PC-3 (cell line): ENCODE data around the gene SNUPN. TPM values are rescaled to one million over a fixed set of nuclear protein-coding genes. Genes with fewer than 3 reads are reported as not detected.

Experiments
- ATAC-seq: fragments of 200-7000 bp; cut with Tn5 transposase; 2 replicates; pipeline ENCODE4 v1.9.1; 2020; ENCODE audit warnings: mild to moderate bottlenecking, moderate library complexity
- BruUV-seq: library from RNA; stranded (reverse); fragments of 400-500 nt; replicated peaks from 2 replicates; lab custom pipeline; 2021; lab: Mats Ljungman, UMichigan
- CTCF ChIA-PET: fragments of 300-600 bp; sonication (Branson Sonifier 250); formaldehyde crosslinking; loops from one replicate; lab custom pipeline; 2022; ENCODE audit warnings: antibody characterized with exemption; lab: Charles Lee
- POLR2A ChIA-PET: fragments of 300-600 bp; sonication (Branson Sonifier 250); formaldehyde crosslinking; loops from one replicate; lab custom pipeline; 2022; ENCODE audit warnings: antibody characterized with exemption; ENCODE audit not compliant: unreplicated experiment; lab: Charles Lee
- DNase-seq: peaks from one replicate; pipeline ENCODE4 v3.0.0-alpha.2; 2015
- H2AFZ ChIP-seq: fragments of 300-600 bp; sonication (generic); 2 replicates; pipeline ENCODE4 v1.6.0; 2016; ENCODE audit warnings: antibody characterized with exemption, low read length
- H3F3A ChIP-seq: fragments of 300-600 bp; sonication (generic); one replicate; pipeline ENCODE4 v1.6.0; 2017; ENCODE audit warnings: antibody characterized with exemption, low read length, control low read depth, mild to moderate bottlenecking; ENCODE audit not compliant: unreplicated experiment
- H3K27ac ChIP-seq: fragments of 300-600 bp; sonication (generic); 2 replicates; pipeline ENCODE4 v1.5.1; 2016; ENCODE audit warnings: mild to moderate bottlenecking, low read length
- H3K27me3 ChIP-seq: fragments of 300-600 bp; sonication (generic); 2 replicates; pipeline ENCODE4 v1.6.1; 2016; ENCODE audit warnings: low read length, mixed read lengths
- H3K36me3 ChIP-seq: fragments of 300-600 bp; sonication (generic); 2 replicates; pipeline ENCODE4 v1.6.1; 2016; ENCODE audit warnings: low read depth, mixed run types, low read length, mixed read lengths
- H3K4me1 ChIP-seq: fragments of 300-600 bp; sonication (generic); 2 replicates; pipeline ENCODE4 v1.5.1; 2016; ENCODE audit warnings: low read length; ENCODE audit not compliant: insufficient read depth
- H3K4me2 ChIP-seq: fragments of 300-600 bp; sonication (generic); 2 replicates; pipeline ENCODE4 v1.6.0; 2016; ENCODE audit warnings: low read length
- H3K4me3 ChIP-seq: fragments of 300-600 bp; sonication (generic); 2 replicates; pipeline ENCODE4 v1.5.1; 2016; ENCODE audit warnings: mild to moderate bottlenecking, low read length, mixed read lengths
- H3K79me2 ChIP-seq: fragments of 300-600 bp; sonication (generic); 2 replicates; pipeline ENCODE4 v1.6.1; 2017; ENCODE audit warnings: low read length, mixed read lengths
- H3K9ac ChIP-seq: fragments of 300-600 bp; sonication (generic); 2 replicates; pipeline ENCODE4 v1.6.0; 2016; ENCODE audit warnings: mild to moderate bottlenecking, low read length
- H3K9me2 ChIP-seq: fragments of 300-600 bp; sonication (generic); replicated peaks from 2 replicates; pipeline ENCODE4 v1.6.1; 2016; ENCODE audit warnings: mixed run types, low read length, mixed read lengths
- H3K9me3 ChIP-seq: fragments of 300-600 bp; sonication (generic); 2 replicates; pipeline ENCODE4 v1.6.1; 2016; ENCODE audit warnings: low read length, mixed read lengths
- H4K20me1 ChIP-seq: fragments of 300-600 bp; sonication (generic); 2 replicates; pipeline ENCODE4 v1.6.1; 2016; ENCODE audit warnings: low read length, mixed read lengths
- CTCF ChIP-seq: fragments of 300-600 bp; sonication (generic); conservative IDR thresholded peaks from 2 replicates; pipeline ENCODE4 v1.5.1; 2017; ENCODE audit warnings: antibody characterized with exemption, low read depth, mild to moderate bottlenecking, low read length
- EZH2 ChIP-seq: fragments of 300-600 bp; sonication (generic); IDR thresholded peaks from one replicate; pipeline ENCODE4 v1.6.1; 2017; ENCODE audit warnings: antibody characterized with exemption, mild to moderate bottlenecking, low read length; ENCODE audit not compliant: unreplicated experiment
- EZH2phosphoT487 ChIP-seq: fragments of 300-600 bp; sonication (generic); IDR thresholded peaks from 2 replicates; pipeline ENCODE4 v1.6.1; 2018; ENCODE audit warnings: mild to moderate bottlenecking, antibody characterized with exemption, low read length, borderline replicate concordance
- intact Hi-C: fragments of 100-400 bp; cut with micrococcal nuclease; formaldehyde crosslinking; loops from 2 replicates; pipeline ENCODE4 v1.9.0; 2023
- total RNA-seq: library from RNA; depleted of rRNA; stranded (reverse); fragments of >200 nt; gene quantifications from 2 replicates; pipeline ENCODE4 v1.2.3, GENCODE V29; 2014

SNUPN gene
- total RNA-seq, 1 experiment from 2014 or later = 7.9 TPM

GRCh38 chr15:75646112-75646943 lies 20.8 kb upstream of the SNUPN start:
- peak overlapping the region; percentile 97 for H2AFZ ChIP-seq
- H3K36me3 ChIP-seq = no peaks in the 10 kb centered on the region
- peak overlapping the region; percentile 93 for H3K4me3 ChIP-seq
- ATAC-seq (no peak), DNase-seq (no peak)
- ChIA-PET CTCF (no interaction called here), POLR2A (no interaction called here)
- H3K9me3 ChIP-seq = no peaks in the 10 kb centered on the region
- H3F3A ChIP-seq = no peaks in the 10 kb centered on the region
- peak overlapping the region; percentile 86 for H3K9ac ChIP-seq
- no peaks in the 10 kb centered on the region for H3K27me3 ChIP-seq
- no peak for TF ChIP-seq EZH2
- TF ChIP-seq EZH2phosphoT487 = no peak
- TF ChIP-seq CTCF = no peak
- H3K4me2 ChIP-seq = peak overlapping the region; percentile 83
- no peaks in the 10 kb centered on the region for H3K9me2 ChIP-seq
- BruUV-seq = no TSS peak
- intact Hi-C loops = loop anchor here (5.0 to 10.0 kb wide), 2 partner anchors 194 to 282 kb away; partner anchors contain the start of genes MAN2C1 and SIN3A
- H3K4me1 ChIP-seq = peaks cover 39% of the 10 kb centered on the region
- 0 out of 2 replicates have a peak overlapping the region, but pooled peaks have one; percentile 64 for H3K27ac ChIP-seq
- H3K79me2 ChIP-seq = peaks cover 36% of the 10 kb centered on the region
- no peaks in the 10 kb centered on the region for H4K20me1 ChIP-seq

- no peak overlapping the region for H3K9ac ChIP-seq
- H3K9me3 ChIP-seq = no peaks in the 10 kb centered on the region
- ATAC-seq = no peak
- no peaks in the 10 kb centered on the region for H3F3A ChIP-seq
- H3K79me2 ChIP-seq = peaks cover 23% of the 10 kb centered on the region
- H3K4me1 ChIP-seq = peaks cover 19% of the 10 kb centered on the region
- no peak overlapping the region for H3K4me2 ChIP-seq
- no peak overlapping the region for H2AFZ ChIP-seq
- 0 out of 2 replicates have a peak, but pooled peaks cover 2% of the 10 kb centered on the region for H4K20me1 ChIP-seq
- ChIA-PET CTCF (no interaction called here), POLR2A (no interaction called here)
- H3K27ac ChIP-seq = no peak overlapping the region
- H3K4me3 ChIP-seq = no peak overlapping the region
- H3K27me3 ChIP-seq = no peaks in the 10 kb centered on the region
- BruUV-seq = no TSS peak
- no peaks in the 10 kb centered on the region for H3K36me3 ChIP-seq
- no peaks in the 10 kb centered on the region for H3K9me2 ChIP-seq
- intact Hi-C loops = loop anchor here (10.0 kb wide), 1 partner anchor 280 kb away; the partner anchor contains the start of gene MAN2C1
- TF ChIP-seq CTCF (no peak), EZH2phosphoT487 (no peak), EZH2 (no peak)
- DNase-seq = no peak
Observed at GRCh38 chr15:75644376-75644775, 18.9 kb upstream of the SNUPN start.

- H3K9me2 ChIP-seq = no peaks in the 10 kb centered on the region
- POLR2A ChIA-PET = interaction anchor here (0.7 kb wide), 1 partner anchor 1779 kb away, joined by 7 read pairs; no protein-coding TSS in a partner anchor
- peaks cover 20% of the 10 kb centered on the region for H3K4me1 ChIP-seq
- intact Hi-C loops = loop anchor here (10.0 kb wide), 1 partner anchor 277 kb away; the partner anchor contains the start of gene MAN2C1
- H3K9me3 ChIP-seq = no peaks in the 10 kb centered on the region
- H3F3A ChIP-seq = no peaks in the 10 kb centered on the region
- no peak overlapping the region for H3K9ac ChIP-seq
- no peak overlapping the region for H3K4me3 ChIP-seq
- H2AFZ ChIP-seq = no peak overlapping the region
- ATAC-seq = no peak
- no peak for DNase-seq
- TF ChIP-seq EZH2 (no peak), CTCF (no peak)
- no peak overlapping the region for H3K27ac ChIP-seq
- H3K27me3 ChIP-seq = no peaks in the 10 kb centered on the region
- no peaks in the 10 kb centered on the region for H3K36me3 ChIP-seq
- BruUV-seq = no TSS peak
- no peak overlapping the region for H3K4me2 ChIP-seq
- CTCF ChIA-PET = interaction anchor here (0.6 kb wide), 1 partner anchor 41 kb away, joined by 3 read pairs; no protein-coding TSS in a partner anchor
- peaks cover 33% of the 10 kb centered on the region for H3K79me2 ChIP-seq
- peaks cover 24% of the 10 kb centered on the region for H4K20me1 ChIP-seq
Observed at GRCh38 chr15:75641603-75642002, 16.1 kb upstream of the SNUPN start.
